HG02610 (cell line): ENCODE data around the gene CCDC50.

Source experiments
- ATAC-seq: cut with Tn5 transposase; IDR thresholded peaks from one replicate; pipeline ENCODE4 v1.9.1; 2021; ENCODE audit warnings: mild to moderate bottlenecking, moderate library complexity; ENCODE audit not compliant: unreplicated experiment

Gene CCDC50

GRCh38 chr3:191376516-191377141 is 47.4 kb downstream of the CCDC50 start:
- no peak for ATAC-seq

- no peak for ATAC-seq
Measured at GRCh38 chr3:191378142-191378812, 49.1 kb downstream of the CCDC50 start.

- ATAC-seq: no peak
Measured at GRCh38 chr3:191379446-191379845, 50.3 kb downstream of the CCDC50 start.

- no peak for ATAC-seq
Measured at GRCh38 chr3:191380001-191380400, 50.8 kb downstream of the CCDC50 start.

GRCh38 chr3:191381303-191381702 is 52.1 kb downstream of the CCDC50 start:
- ATAC-seq: no peak

- no peak for ATAC-seq
Measured at GRCh38 chr3:191382661-191383060, 53.5 kb downstream of the CCDC50 start.

GRCh38 chr3:191383124-191383523 is 53.9 kb downstream of the CCDC50 start:
- no peak for ATAC-seq

GRCh38 chr3:191385101-191385500 is 55.9 kb downstream of the CCDC50 start:
- no peak for ATAC-seq

- no peak for ATAC-seq
Measured at GRCh38 chr3:191387441-191388077, 58.4 kb downstream of the CCDC50 start.

GRCh38 chr3:191388823-191389222 is 59.6 kb downstream of the CCDC50 start:
- ATAC-seq: no peak

- ATAC-seq: no peak
Measured at GRCh38 chr3:191390580-191390979, 61.4 kb downstream of the CCDC50 start.

- no peak for ATAC-seq
Measured at GRCh38 chr3:191391861-191392808, 62.9 kb downstream of the CCDC50 start.

GRCh38 chr3:191393146-191393545 is 64.0 kb downstream of the CCDC50 start:
- ATAC-seq: no peak

GRCh38 chr3:191397771-191398170 is 68.6 kb downstream of the CCDC50 start:
- no peak for ATAC-seq

- no peak for ATAC-seq
Measured at GRCh38 chr3:191398607-191399006, 69.4 kb downstream of the CCDC50 start.

GRCh38 chr3:191399918-191400317 is 70.7 kb downstream of the CCDC50 start:
- no peak for ATAC-seq

GRCh38 chr3:191401775-191402357 is 72.7 kb downstream of the CCDC50 start:
- ATAC-seq: no peak

- ATAC-seq: no peak
Measured at GRCh38 chr3:191409791-191410359, 80.7 kb downstream of the CCDC50 start.

- no peak for ATAC-seq
Measured at GRCh38 chr3:191412759-191413158, 83.6 kb downstream of the CCDC50 start.

- no peak for ATAC-seq
Measured at GRCh38 chr3:191414286-191414685, 85.1 kb downstream of the CCDC50 start.
